Bronchial epithelial cell (primary cell): ENCODE measurements around the gene ZBTB16. TPM values are rescaled to one million over a fixed set of nuclear protein-coding genes. Genes with fewer than 3 reads are reported as not detected.

ENCODE experiments used
- DNase-seq: peaks from one replicate; pipeline ENCODE4 v3.0.0-alpha.2; 2010; ENCODE audit warnings: low read depth
- FAIRE-seq: peaks from 2 replicates; lab custom pipeline; 2011; peaks lifted over from hg19 to GRCh38; lab: Jason Lieb, UNC
- H3K27me3 ChIP-seq: 2 replicates; pipeline ENCODE4 v1.5.1; 2011; ENCODE audit warnings: low read length; ENCODE audit not compliant: control insufficient read depth, insufficient read depth
- H3K36me3 ChIP-seq: 2 replicates; pipeline ENCODE4 v1.5.1; 2011; ENCODE audit warnings: low read length; ENCODE audit not compliant: control insufficient read depth, insufficient read depth
- H3K4me3 ChIP-seq: 2 replicates; pipeline ENCODE4 v1.5.1; 2011; ENCODE audit warnings: mild to moderate bottlenecking, low read depth, low read length, control low read depth
- total RNA-seq: library from RNA; depleted of rRNA; stranded (reverse); fragments of >200 nt; gene quantifications from 2 replicates; pipeline ENCODE4 v1.2.1, GENCODE V29; 2014
- TF ChIP-seq, protein P1 (sequence below): IDR thresholded peaks from 2 replicates; pipeline ENCODE4 v1.5.1; 2011; ENCODE audit warnings: mild to moderate bottlenecking, moderate library complexity, low read length, control low read depth, inconsistent platforms; ENCODE audit not compliant: insufficient read depth, severe bottlenecking

The ZBTB16 gene
- total RNA-seq, 1 donor from 2014 or later: 3.2 TPM

DNA sequence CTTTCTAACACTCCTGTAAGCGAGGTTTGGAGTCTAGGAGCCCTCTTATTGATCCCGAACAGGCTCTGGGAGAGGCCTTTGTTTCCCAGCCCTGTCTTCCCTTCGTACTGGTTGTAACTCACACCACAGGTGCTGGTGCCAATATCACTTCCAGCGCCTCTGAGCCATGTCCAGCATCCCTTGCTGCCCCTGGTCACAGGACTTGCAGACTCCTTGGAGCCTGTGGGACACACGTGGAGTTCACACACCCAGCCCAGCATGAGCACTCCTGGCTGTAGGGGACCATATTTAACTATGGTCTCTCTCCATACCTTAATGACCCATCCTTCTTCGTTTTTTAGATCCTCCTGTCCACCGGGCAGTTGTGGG is 2.2 kb downstream of the ZBTB16 start:
- H3K36me3 ChIP-seq: peaks cover 20% of the 10 kb centered on the region
- TF ChIP-seq, protein P1, sequence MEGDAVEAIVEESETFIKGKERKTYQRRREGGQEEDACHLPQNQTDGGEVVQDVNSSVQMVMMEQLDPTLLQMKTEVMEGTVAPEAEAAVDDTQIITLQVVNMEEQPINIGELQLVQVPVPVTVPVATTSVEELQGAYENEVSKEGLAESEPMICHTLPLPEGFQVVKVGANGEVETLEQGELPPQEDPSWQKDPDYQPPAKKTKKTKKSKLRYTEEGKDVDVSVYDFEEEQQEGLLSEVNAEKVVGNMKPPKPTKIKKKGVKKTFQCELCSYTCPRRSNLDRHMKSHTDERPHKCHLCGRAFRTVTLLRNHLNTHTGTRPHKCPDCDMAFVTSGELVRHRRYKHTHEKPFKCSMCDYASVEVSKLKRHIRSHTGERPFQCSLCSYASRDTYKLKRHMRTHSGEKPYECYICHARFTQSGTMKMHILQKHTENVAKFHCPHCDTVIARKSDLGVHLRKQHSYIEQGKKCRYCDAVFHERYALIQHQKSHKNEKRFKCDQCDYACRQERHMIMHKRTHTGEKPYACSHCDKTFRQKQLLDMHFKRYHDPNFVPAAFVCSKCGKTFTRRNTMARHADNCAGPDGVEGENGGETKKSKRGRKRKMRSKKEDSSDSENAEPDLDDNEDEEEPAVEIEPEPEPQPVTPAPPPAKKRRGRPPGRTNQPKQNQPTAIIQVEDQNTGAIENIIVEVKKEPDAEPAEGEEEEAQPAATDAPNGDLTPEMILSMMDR: no peak
- FAIRE-seq (no peak), DNase-seq (no peak)
- peak overlapping the region; percentile 88 for H3K4me3 ChIP-seq
- peaks cover 34% of the 10 kb centered on the region for H3K27me3 ChIP-seq

DNA sequence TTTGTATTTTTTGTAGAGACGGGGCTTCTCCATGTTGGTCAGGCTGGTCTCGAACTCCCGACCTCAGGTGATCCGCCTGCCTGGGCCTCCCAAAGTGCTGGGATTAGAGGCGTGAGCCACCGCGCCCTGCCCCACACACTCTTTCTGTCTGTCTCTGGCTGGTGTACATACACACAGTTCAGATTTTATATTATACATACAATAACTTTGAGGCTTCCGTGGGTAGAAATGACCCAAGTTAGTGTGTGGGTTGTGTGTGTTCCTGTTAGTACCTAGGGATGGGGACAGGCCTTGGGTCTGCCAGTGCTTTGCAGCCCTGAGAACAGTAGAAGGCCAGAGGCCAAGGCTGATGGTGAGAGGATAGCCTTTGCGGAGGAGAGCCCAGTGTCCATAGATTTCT is 2.8 kb downstream of the ZBTB16 start:
- DNase-seq: no peak
- peaks cover 31% of the 10 kb centered on the region for H3K27me3 ChIP-seq
- TF ChIP-seq, protein P1: no peak
- FAIRE-seq: no peak
- H3K36me3 ChIP-seq: peaks cover 20% of the 10 kb centered on the region
- no peak overlapping the region for H3K4me3 ChIP-seq

DNA sequence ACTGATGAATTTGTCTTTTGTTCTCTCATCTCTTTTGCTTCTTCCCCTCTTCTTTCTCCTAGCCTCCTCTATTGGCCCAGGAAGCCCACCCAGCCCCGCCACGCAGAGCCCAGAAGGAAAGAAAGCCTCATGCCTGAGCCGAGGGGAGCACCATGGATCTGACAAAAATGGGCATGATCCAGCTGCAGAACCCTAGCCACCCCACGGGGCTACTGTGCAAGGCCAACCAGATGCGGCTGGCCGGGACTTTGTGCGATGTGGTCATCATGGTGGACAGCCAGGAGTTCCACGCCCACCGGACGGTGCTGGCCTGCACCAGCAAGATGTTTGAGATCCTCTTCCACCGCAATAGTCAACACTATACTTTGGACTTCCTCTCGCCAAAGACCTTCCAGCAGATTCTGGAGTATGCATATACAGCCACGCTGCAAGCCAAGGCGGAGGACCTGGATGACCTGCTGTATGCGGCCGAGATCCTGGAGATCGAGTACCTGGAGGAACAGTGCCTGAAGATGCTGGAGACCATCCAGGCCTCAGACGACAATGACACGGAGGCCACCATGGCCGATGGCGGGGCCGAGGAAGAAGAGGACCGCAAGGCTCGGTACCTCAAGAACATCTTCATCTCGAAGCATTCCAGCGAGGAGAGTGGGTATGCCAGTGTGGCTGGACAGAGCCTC is 3.8 kb downstream of the ZBTB16 start:
- Histone ChIP-seq H3K36me3 (peaks cover 20% of the 10 kb centered on the region), H3K27me3 (peaks cover 22% of the 10 kb centered on the region), H3K4me3 (no peak overlapping the region)
- DNase-seq (no peak), FAIRE-seq (no peak)
- TF ChIP-seq, protein P1: no peak

DNA sequence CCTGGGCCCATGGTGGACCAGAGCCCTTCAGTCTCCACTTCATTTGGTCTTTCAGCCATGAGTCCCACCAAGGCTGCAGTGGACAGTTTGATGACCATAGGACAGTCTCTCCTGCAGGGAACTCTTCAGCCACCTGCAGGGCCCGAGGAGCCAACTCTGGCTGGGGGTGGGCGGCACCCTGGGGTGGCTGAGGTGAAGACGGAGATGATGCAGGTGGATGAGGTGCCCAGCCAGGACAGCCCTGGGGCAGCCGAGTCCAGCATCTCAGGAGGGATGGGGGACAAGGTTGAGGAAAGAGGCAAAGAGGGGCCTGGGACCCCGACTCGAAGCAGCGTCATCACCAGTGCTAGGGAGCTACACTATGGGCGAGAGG is 4.3 kb downstream of the ZBTB16 start:
- no peak for FAIRE-seq
- DNase-seq: no peak
- TF ChIP-seq, protein P1: no peak
- no peak overlapping the region for H3K4me3 ChIP-seq
- peaks cover 19% of the 10 kb centered on the region for H3K27me3 ChIP-seq
- H3K36me3 ChIP-seq: peaks cover 20% of the 10 kb centered on the region

GRCh38 chr11:114064216-114064615 is 4.7 kb downstream of the ZBTB16 start:
- FAIRE-seq (no peak), DNase-seq (no peak)
- Histone ChIP-seq H3K4me3 (no peak overlapping the region), H3K36me3 (peaks cover 20% of the 10 kb centered on the region), H3K27me3 (peaks cover 16% of the 10 kb centered on the region)
- TF ChIP-seq, protein P1: no peak

DNA sequence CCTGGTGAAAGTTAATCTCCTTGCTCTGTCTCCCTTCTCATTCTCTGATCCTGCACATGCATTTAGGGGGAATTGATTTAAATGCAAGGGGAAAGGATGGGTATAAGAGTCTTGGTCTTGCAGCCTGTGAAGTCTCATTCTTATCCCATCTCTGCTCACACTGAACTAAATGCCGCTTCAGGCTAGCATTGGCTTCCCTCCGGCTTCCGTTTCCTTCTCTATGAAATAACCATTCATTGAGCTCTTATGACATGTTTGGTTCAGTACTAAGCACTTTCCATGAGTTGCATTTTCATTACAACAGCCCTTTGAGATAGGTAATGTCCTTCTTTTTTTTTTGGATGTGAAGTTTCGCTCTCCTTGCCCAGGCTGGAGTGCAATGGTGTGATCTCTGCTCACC is 5.6 kb downstream of the ZBTB16 start:
- TF ChIP-seq, protein P1: no peak
- peaks cover 20% of the 10 kb centered on the region for H3K36me3 ChIP-seq
- FAIRE-seq (no peak), DNase-seq (no peak)
- peaks cover 16% of the 10 kb centered on the region for H3K27me3 ChIP-seq
- no peak overlapping the region for H3K4me3 ChIP-seq
